SU-DHL-6 (cell line): ENCODE results near the gene ABHD2.

Experiments
- H2AFZ ChIP-seq: fragments of 200-600 bp; sonication (generic); 2 replicates; pipeline ENCODE4 v1.6.1; 2014; ENCODE audit warnings: low read depth, mild to moderate bottlenecking, moderate library complexity, mixed read lengths, antibody characterized with exemption, low read length; ENCODE audit not compliant: severe bottlenecking
- H3F3A ChIP-seq: fragments of 200-600 bp; shearing (Covaris generic); 2 replicates; pipeline ENCODE4 v1.6.0; 2016; ENCODE audit warnings: antibody characterized with exemption, mild to moderate bottlenecking; ENCODE audit not compliant: insufficient read depth
- H3K27ac ChIP-seq: fragments of 200-600 bp; sonication (generic); 2 replicates; pipeline ENCODE4 v1.5.1; 2016; ENCODE audit warnings: low read depth, mild to moderate bottlenecking, low read length, moderate library complexity, mixed read lengths
- H3K27me3 ChIP-seq: fragments of 200-600 bp; sonication (generic), shearing (Covaris generic); 2 replicates; pipeline ENCODE4 v1.6.0; 2014; ENCODE audit warnings: mild to moderate bottlenecking, low read length
- H3K36me3 ChIP-seq: fragments of 200-600 bp; sonication (generic); 2 replicates; pipeline ENCODE4 v1.6.1; 2014; ENCODE audit warnings: mild to moderate bottlenecking, low read length, mixed read lengths
- H3K4me2 ChIP-seq: fragments of 300-600, 200-600 bp; shearing (Covaris generic), sonication (generic); 2 replicates; pipeline ENCODE4 v1.6.0; 2014; ENCODE audit warnings: low read length, low read depth, mild to moderate bottlenecking; ENCODE audit not compliant: poor library complexity, severe bottlenecking
- H3K4me3 ChIP-seq: fragments of 200-600 bp; sonication (generic); 2 replicates; pipeline ENCODE4 v1.5.1; 2014; ENCODE audit warnings: antibody characterized with exemption, low read length, mild to moderate bottlenecking, mixed read lengths; ENCODE audit not compliant: insufficient read depth, poor library complexity, severe bottlenecking
- H3K79me2 ChIP-seq: fragments of 200-600 bp; sonication (generic); 2 replicates; pipeline ENCODE4 v1.6.1; 2014; ENCODE audit warnings: mild to moderate bottlenecking, low read length, moderate library complexity; ENCODE audit not compliant: insufficient read depth
- H3K9ac ChIP-seq: fragments of 200-600 bp; sonication (generic); 2 replicates; pipeline ENCODE4 v1.7.0; 2014; ENCODE audit warnings: mild to moderate bottlenecking, low read length
- H3K9me2 ChIP-seq: fragments of 200-600 bp; sonication (generic); replicated peaks from 2 replicates; pipeline ENCODE4 v1.6.1; 2014; ENCODE audit warnings: low read length; ENCODE audit not compliant: insufficient read depth
- H3K9me3 ChIP-seq: fragments of 200-600 bp; sonication (generic); 2 replicates; pipeline ENCODE4 v1.6.1; 2014; ENCODE audit warnings: low read length, mixed read lengths; ENCODE audit not compliant: insufficient read depth
- H4K20me1 ChIP-seq: fragments of 200-600 bp; sonication (generic); 2 replicates; pipeline ENCODE4 v1.6.1; 2014; ENCODE audit warnings: low read depth, mild to moderate bottlenecking, antibody characterized with exemption, low read length, moderate library complexity, mixed read lengths
- EZH2phosphoT487 ChIP-seq: fragments of 200-600 bp; sonication (generic), shearing (Covaris generic); conservative IDR thresholded peaks from 2 replicates; pipeline ENCODE4 v1.6.1; 2018; ENCODE audit warnings: mild to moderate bottlenecking, antibody characterized with exemption, low read length, moderate library complexity, mixed read lengths
- TF ChIP-seq, protein P1 (sequence below): fragments of 200-600 bp; sonication (generic); IDR thresholded peaks from one replicate; pipeline ENCODE4 v1.5.1; 2017; ENCODE audit warnings: antibody characterized with exemption, mild to moderate bottlenecking, low read length, moderate library complexity; ENCODE audit not compliant: insufficient read depth, poor library complexity, severe bottlenecking

The ABHD2 gene

DNA sequence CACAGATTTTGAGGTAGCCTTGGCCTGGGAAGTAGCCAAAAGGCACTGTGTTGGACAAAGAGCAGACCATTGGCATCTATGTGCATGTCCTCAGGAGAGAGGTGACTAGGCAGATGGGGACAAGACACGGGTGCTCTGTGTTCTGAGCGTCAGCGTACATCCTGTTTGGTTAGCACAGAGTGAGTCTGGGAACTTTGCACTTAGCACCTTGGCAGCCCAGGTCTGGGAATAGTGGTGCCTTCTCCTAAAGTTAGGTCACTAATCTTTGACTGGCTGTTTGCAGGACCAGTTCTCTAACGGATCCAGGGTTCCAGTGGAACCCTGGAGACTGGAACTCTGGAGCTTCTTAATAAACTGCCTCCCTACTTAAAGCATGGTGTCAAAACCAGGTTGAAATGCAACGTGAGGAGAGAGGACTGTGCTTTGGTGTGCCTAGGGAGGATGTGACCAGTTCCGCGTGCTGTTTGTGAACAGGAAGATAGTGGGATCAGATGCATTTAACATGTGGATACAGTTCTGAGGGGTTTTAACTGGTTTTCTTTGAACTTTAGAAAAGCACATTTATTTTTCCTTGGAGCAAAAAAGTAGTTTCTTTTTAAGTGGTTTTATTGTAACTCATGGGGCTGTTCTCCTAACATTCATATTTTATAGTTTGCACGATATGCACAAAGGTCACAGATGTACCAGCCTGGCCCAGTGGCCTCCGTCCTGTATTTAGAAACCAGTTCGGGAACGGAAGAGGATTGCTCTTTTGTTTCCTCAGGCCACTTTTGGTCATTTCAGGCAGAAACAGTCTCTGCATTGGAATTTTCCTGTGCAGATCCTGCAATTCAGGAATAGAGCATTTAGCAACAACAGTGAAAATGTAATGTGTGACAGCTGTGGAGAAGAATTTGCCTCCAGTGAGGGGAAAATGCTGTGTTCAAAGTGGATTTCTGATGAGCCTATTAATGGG is 48.8 kb downstream of the ABHD2 start:
- H3K9ac ChIP-seq: no peak overlapping the region
- no peaks in the 10 kb centered on the region for H3K36me3 ChIP-seq
- H3K27me3 ChIP-seq: no peaks in the 10 kb centered on the region
- no peak overlapping the region for H3K4me2 ChIP-seq
- H3K9me3 ChIP-seq: no peaks in the 10 kb centered on the region
- no peak overlapping the region for H3K27ac ChIP-seq
- no peaks in the 10 kb centered on the region for H3F3A ChIP-seq
- TF ChIP-seq, protein P1, sequence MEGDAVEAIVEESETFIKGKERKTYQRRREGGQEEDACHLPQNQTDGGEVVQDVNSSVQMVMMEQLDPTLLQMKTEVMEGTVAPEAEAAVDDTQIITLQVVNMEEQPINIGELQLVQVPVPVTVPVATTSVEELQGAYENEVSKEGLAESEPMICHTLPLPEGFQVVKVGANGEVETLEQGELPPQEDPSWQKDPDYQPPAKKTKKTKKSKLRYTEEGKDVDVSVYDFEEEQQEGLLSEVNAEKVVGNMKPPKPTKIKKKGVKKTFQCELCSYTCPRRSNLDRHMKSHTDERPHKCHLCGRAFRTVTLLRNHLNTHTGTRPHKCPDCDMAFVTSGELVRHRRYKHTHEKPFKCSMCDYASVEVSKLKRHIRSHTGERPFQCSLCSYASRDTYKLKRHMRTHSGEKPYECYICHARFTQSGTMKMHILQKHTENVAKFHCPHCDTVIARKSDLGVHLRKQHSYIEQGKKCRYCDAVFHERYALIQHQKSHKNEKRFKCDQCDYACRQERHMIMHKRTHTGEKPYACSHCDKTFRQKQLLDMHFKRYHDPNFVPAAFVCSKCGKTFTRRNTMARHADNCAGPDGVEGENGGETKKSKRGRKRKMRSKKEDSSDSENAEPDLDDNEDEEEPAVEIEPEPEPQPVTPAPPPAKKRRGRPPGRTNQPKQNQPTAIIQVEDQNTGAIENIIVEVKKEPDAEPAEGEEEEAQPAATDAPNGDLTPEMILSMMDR: no peak
- no peak for TF ChIP-seq EZH2phosphoT487
- no peaks in the 10 kb centered on the region for H3K79me2 ChIP-seq
- H3K9me2 ChIP-seq: no peaks in the 10 kb centered on the region
- no peaks in the 10 kb centered on the region for H4K20me1 ChIP-seq
- H3K4me3 ChIP-seq: no peak overlapping the region
- H2AFZ ChIP-seq: no peak overlapping the region

DNA sequence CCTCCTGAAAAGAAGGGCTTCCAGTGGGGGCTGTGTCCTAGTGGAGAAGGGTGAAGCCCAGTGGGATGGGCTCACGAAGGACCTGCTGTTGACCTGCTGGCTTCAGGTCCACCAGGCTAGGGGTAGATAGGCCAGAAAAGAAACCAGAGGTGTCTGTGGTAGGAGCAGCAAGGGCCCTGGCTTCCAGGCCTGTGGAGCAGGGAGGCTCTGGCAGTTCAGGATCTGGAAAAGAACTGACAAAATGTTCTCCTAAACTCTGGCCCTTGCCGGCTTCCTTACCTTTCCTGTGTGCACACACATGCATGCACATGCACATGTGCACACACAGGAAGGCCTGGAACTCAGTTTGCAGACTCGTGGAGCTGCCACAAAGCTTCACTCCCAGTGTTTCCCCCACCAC is 49.7 kb downstream of the ABHD2 start:
- Histone ChIP-seq H4K20me1 (no peaks in the 10 kb centered on the region), H3K4me3 (no peak overlapping the region), H3K9me3 (no peaks in the 10 kb centered on the region), H3K36me3 (no peaks in the 10 kb centered on the region), H3K27ac (no peak overlapping the region), H3K27me3 (no peaks in the 10 kb centered on the region), H3K9me2 (no peaks in the 10 kb centered on the region), H2AFZ (no peak overlapping the region), H3K79me2 (no peaks in the 10 kb centered on the region), H3K4me2 (no peak overlapping the region), H3F3A (no peaks in the 10 kb centered on the region), H3K9ac (no peak overlapping the region)
- TF ChIP-seq EZH2phosphoT487: no peak
- TF ChIP-seq, protein P1: no peak

DNA sequence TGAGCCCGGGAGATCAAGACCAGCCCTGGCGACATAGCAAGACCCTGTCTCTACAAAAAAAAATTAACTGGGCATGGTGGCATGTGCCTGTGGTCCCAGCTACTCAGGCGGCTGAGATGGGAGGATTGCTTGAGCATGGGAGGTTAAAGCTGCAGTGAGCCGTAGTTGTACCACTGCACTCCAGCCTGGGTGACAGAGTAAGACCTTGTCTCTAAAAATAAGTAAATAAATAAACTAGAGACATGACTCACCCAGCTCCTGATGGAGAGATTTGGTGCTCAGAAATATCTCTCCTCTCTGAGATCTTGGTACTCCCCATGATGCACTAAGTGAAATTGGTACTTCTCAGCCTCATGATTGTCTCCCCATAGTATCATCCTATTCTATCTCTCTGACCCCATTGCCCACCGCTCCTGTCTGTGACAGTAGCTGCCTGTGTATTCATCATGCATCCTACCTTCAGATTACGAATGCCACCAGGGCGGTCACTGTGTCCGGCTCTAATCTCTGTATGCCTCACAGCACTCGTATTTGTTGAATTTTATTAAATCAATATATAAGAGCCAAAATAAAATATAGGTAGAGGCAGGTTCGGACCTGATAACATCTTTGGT is 50.9 kb downstream of the ABHD2 start:
- no peaks in the 10 kb centered on the region for H3K36me3 ChIP-seq
- no peak overlapping the region for H3K4me3 ChIP-seq
- no peaks in the 10 kb centered on the region for H3F3A ChIP-seq
- no peaks in the 10 kb centered on the region for H3K79me2 ChIP-seq
- TF ChIP-seq, protein P1: no peak
- no peak for TF ChIP-seq EZH2phosphoT487
- H3K4me2 ChIP-seq: no peak overlapping the region
- no peaks in the 10 kb centered on the region for H4K20me1 ChIP-seq
- H3K9me2 ChIP-seq: no peaks in the 10 kb centered on the region
- no peaks in the 10 kb centered on the region for H3K27me3 ChIP-seq
- no peak overlapping the region for H3K9ac ChIP-seq
- no peaks in the 10 kb centered on the region for H3K9me3 ChIP-seq
- no peak overlapping the region for H3K27ac ChIP-seq
- no peak overlapping the region for H2AFZ ChIP-seq
